Body of pancreas (tissue), 4 donors: ENCODE data around the gene GRHL1.

Source experiments
- POLR2A ChIP-seq, 3 donors: fragments of 450-650 bp; IDR thresholded peaks; one replicate each; pipeline ENCODE4 v1.6.1; 2016; ENCODE audit warnings: antibody characterized with exemption in 3 of 3, mild to moderate bottlenecking in 2 of 3
- TF ChIP-seq, protein P1 (sequence below), 7 experiments: fragments of 450-650 bp in 4 of 7; fragments of 200-600 bp in 3 of 7; sonication (generic) in 3 of 7; IDR thresholded peaks; one replicate each; pipeline ENCODE4 v1.5.1; 2016 to 2019; ENCODE audit warnings: antibody characterized with exemption in 7 of 7

DNA sequence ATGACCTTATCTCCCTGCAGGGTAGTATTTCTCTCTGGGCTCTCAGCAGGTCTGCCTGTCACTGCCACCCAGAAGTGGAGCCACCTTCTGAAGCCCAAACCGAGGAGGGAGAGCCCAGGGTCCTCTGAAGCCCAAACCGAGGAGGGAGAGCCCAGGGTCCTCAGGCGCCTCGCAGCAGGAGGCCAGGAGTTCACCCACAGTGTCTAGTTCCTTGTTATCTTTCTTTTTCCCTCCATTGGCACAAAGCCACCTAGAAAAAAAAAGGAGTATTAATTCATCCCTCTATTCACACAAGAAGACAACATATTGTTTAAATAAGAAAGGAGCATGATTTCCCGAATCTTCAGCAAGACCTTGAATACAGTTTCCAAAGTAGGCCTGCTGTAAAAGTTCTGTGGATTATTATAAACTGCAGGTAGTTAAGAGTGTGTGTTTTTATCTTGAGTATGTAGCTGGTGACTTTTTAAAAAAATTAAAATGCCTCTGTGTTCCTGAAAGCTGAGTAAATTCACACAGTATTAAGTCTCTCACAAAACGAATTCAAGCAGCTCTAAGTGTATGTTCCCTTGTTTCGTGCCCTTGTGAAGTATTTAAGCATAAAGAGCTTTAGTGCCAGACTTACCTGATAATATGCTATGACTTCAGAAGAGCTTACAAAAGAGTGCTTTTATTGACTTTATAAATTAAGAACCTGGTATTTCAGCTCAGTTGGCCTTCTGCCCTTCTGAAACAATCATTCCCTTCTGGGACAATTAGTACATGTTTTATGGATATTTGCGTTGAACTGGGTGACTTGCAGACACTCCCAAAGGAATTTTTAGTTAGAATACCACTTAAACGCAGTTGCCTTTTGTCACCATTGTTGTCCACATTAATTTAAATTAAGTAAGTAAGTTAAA lies 11.7 kb upstream of the GRHL1 start:
- TF ChIP-seq POLR2A (IDR thresholded peaks at IDR 0.05), result no peak
- TF ChIP-seq, protein P1, sequence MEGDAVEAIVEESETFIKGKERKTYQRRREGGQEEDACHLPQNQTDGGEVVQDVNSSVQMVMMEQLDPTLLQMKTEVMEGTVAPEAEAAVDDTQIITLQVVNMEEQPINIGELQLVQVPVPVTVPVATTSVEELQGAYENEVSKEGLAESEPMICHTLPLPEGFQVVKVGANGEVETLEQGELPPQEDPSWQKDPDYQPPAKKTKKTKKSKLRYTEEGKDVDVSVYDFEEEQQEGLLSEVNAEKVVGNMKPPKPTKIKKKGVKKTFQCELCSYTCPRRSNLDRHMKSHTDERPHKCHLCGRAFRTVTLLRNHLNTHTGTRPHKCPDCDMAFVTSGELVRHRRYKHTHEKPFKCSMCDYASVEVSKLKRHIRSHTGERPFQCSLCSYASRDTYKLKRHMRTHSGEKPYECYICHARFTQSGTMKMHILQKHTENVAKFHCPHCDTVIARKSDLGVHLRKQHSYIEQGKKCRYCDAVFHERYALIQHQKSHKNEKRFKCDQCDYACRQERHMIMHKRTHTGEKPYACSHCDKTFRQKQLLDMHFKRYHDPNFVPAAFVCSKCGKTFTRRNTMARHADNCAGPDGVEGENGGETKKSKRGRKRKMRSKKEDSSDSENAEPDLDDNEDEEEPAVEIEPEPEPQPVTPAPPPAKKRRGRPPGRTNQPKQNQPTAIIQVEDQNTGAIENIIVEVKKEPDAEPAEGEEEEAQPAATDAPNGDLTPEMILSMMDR (IDR thresholded peaks at IDR 0.05), result no peak
